ENCODE data around the gene RHOT2.

Gene RHOT2

DNA sequence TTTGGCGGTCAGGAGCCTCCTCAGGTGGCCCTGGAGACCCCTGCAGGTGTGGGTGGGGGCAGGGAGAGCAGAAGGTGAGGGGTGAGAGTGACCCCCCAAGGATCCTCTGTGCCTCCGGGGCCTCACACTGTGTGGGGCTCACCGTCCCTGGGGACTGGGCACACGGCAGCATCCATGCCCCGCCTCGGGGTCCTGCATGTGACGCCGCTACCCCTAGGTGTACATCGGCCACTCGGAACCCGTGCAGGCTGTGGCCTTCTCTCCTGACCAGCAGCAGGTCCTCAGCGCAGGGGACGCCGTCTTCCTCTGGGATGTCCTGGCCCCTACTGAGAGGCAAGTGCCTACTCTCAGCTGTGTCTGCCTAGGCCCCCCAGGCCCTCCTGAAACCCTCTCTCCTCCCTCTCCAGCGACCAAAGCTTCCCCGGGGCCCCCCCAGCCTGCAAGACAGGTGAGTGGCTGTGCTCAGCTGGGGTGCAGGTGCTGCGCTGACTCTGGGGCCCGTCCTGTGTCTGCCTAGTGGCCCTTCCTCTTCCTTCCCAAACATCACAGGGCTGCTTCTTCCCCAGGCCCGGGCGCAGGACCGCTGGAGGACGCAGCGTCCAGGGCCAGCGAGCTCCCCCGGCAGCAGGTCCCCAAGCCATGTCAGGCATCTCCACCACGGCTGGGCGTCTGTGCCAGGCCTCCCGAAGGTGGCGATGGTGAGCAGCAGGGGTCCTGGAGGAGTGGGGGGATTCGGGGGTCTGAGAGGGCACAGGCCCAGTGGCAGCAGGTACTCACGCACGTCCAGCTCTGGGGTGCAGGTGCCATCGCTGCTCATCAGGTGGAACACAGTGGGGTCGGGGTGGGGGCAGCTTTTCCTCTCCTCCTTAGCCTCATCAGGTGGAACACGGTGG lies 9.0 kb upstream of the RHOT2 start:
- CTCF ChIA-PET = interaction anchor here (0.7 to 2.7 kb wide), 9 partner anchors 9 to 267 kb away, joined by 3 to 16 read pairs (median 3); partner anchors contain the start of genes METTL26 and WDR90
- POLR2A ChIA-PET = interaction anchor here (0.6 kb wide), 1 partner anchor 76 kb away, joined by 3 read pairs; no protein-coding TSS in a partner anchor
- no peak overlapping the region for H3K27ac ChIP-seq (ENCODE audit: insufficient read depth in 1 of 2, low read depth in 1 of 2, low read length in 2 of 2, poor library complexity in 1 of 2, severe bottlenecking in 2 of 2)
- DNase-seq = no peak
- H3K9me3 ChIP-seq (ENCODE audit: control extremely low read depth in 1 of 5, control insufficient read depth in 4 of 5, insufficient read depth in 2 of 5, low read depth in 1 of 5, low read length in 4 of 5) = no peaks in the 10 kb centered on the region
- peaks cover 0 to 19% (median 16%) of the 10 kb centered on the region in 4 experiments for H3K4me1 ChIP-seq (ENCODE audit: control extremely low read depth in 1 of 4, control insufficient read depth in 4 of 4, insufficient read depth in 4 of 4, low read length in 3 of 4)
- no peaks in the 10 kb centered on the region for H3K27me3 ChIP-seq (replicated peaks in 2 of 5; ENCODE audit: control insufficient read depth in 4 of 5, insufficient read depth in 5 of 5, low read length in 4 of 5)
- 98% methylated on average over 32 of the region's 35 CpGs for WGBS (ENCODE audit: insufficient coverage)
- no peak overlapping the region for H3K4me3 ChIP-seq (ENCODE audit: control insufficient read depth in 1 of 7, extremely low read depth in 1 of 7, insufficient read depth in 4 of 7, low read depth in 2 of 7, low read length in 6 of 7)
- peaks cover 0 to 49% (median 17%) of the 10 kb centered on the region in 4 experiments for H3K36me3 ChIP-seq (ENCODE audit: control insufficient read depth in 4 of 4, insufficient read depth in 4 of 4, low read length in 3 of 4)

DNA sequence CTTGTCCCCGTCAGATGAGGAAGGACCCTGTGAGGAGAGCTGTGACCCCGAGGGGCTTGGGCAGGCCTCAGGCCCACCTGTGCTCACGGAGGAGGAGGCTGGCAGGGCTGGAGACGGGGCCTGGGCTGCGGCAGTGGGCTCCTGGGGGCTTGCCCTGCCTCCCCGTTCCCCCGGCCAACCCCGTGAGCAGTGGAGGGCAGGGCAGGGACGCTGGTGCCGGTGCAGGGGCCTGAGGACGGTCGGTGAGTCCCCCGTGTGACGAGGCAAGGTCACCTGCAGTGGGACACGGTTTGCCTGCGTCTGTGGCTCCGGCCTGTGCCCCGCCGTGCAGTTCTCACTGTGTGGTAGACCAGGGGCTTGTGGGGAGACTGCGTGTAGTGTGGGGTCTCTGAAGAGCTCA lies 8.3 kb upstream of the RHOT2 start:
- WGBS (ENCODE audit: insufficient coverage) = 97% methylated on average over 19 of the region's 20 CpGs
- Histone ChIP-seq H3K9me3 (ENCODE audit: control extremely low read depth in 1 of 5, control insufficient read depth in 4 of 5, insufficient read depth in 2 of 5, low read depth in 1 of 5, low read length in 4 of 5) (no peaks in the 10 kb centered on the region), H3K36me3 (ENCODE audit: control insufficient read depth in 4 of 4, insufficient read depth in 4 of 4, low read length in 3 of 4) (peaks cover 0 to 47% (median 17%) of the 10 kb centered on the region in 4 experiments), H3K27ac (ENCODE audit: insufficient read depth in 1 of 2, low read depth in 1 of 2, low read length in 2 of 2, poor library complexity in 1 of 2, severe bottlenecking in 2 of 2) (no peak overlapping the region), H3K27me3 (replicated peaks in 2 of 5; ENCODE audit: control insufficient read depth in 4 of 5, insufficient read depth in 5 of 5, low read length in 4 of 5) (no peaks in the 10 kb centered on the region), H3K4me1 (ENCODE audit: control extremely low read depth in 1 of 4, control insufficient read depth in 4 of 4, insufficient read depth in 4 of 4, low read length in 3 of 4) (peaks cover 0 to 19% (median 16%) of the 10 kb centered on the region in 4 experiments), H3K4me3 (ENCODE audit: control insufficient read depth in 1 of 7, extremely low read depth in 1 of 7, insufficient read depth in 4 of 7, low read depth in 2 of 7, low read length in 6 of 7) (no peak overlapping the region)
- POLR2A ChIA-PET = interaction anchor here (1.4 kb wide), 1 partner anchor 9 kb away, joined by 3 read pairs; no protein-coding TSS in a partner anchor
- DNase-seq = no peak
- CTCF ChIA-PET = interaction anchor here (0.7 to 2.7 kb wide), 13 partner anchors 9 to 268 kb away, joined by 3 to 16 read pairs (median 3); partner anchors contain the start of genes METTL26 and WDR90

DNA sequence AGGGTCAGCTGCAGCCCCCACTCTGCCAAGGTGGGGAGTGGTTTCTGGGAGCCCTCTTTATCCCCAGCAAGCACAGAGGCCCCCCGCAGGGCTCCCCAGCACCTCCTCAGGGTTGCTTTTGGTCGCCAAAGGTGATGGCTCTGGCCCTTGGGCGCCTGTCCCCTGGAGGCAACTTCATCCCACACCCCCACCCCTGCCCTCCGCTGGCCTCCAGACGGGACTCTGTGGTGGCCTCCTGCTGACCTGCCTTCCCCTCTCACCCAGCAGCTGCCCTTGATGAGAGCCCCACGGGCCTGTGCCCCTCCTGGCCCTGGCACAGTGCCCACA lies 7.8 kb upstream of the RHOT2 start:
- peaks cover 0 to 19% (median 16%) of the 10 kb centered on the region in 4 experiments for H3K4me1 ChIP-seq (ENCODE audit: control extremely low read depth in 1 of 4, control insufficient read depth in 4 of 4, insufficient read depth in 4 of 4, low read length in 3 of 4)
- H3K36me3 ChIP-seq (ENCODE audit: control insufficient read depth in 4 of 4, insufficient read depth in 4 of 4, low read length in 3 of 4) = peaks cover 0 to 44% (median 17%) of the 10 kb centered on the region in 4 experiments
- H3K4me3 ChIP-seq (ENCODE audit: control insufficient read depth in 1 of 7, extremely low read depth in 1 of 7, insufficient read depth in 4 of 7, low read depth in 2 of 7, low read length in 6 of 7) = peak overlapping the region in 4 of 7 experiments; percentile 15 to 74 (median 56)
- no peak overlapping the region for H3K27ac ChIP-seq (ENCODE audit: insufficient read depth in 1 of 2, low read depth in 1 of 2, low read length in 2 of 2, poor library complexity in 1 of 2, severe bottlenecking in 2 of 2)
- DNase-seq = no peak
- no peaks in the 10 kb centered on the region for H3K27me3 ChIP-seq (replicated peaks in 2 of 5; ENCODE audit: control insufficient read depth in 4 of 5, insufficient read depth in 5 of 5, low read length in 4 of 5)
- WGBS (ENCODE audit: insufficient coverage) = 90% methylated on average over 2 of the region's 6 CpGs
- no peaks in the 10 kb centered on the region for H3K9me3 ChIP-seq (ENCODE audit: control extremely low read depth in 1 of 5, control insufficient read depth in 4 of 5, insufficient read depth in 2 of 5, low read depth in 1 of 5, low read length in 4 of 5)
- CTCF ChIA-PET = interaction anchor here (0.7 to 2.7 kb wide), 14 partner anchors 10 to 268 kb away, joined by 3 to 16 read pairs (median 4); partner anchors contain the start of genes METTL26, RHBDL1 and WDR90
- POLR2A ChIA-PET = interaction anchor here (1.1 to 1.4 kb wide), 2 partner anchors 9 to 23 kb away, joined by 3 read pairs; no protein-coding TSS in a partner anchor

DNA sequence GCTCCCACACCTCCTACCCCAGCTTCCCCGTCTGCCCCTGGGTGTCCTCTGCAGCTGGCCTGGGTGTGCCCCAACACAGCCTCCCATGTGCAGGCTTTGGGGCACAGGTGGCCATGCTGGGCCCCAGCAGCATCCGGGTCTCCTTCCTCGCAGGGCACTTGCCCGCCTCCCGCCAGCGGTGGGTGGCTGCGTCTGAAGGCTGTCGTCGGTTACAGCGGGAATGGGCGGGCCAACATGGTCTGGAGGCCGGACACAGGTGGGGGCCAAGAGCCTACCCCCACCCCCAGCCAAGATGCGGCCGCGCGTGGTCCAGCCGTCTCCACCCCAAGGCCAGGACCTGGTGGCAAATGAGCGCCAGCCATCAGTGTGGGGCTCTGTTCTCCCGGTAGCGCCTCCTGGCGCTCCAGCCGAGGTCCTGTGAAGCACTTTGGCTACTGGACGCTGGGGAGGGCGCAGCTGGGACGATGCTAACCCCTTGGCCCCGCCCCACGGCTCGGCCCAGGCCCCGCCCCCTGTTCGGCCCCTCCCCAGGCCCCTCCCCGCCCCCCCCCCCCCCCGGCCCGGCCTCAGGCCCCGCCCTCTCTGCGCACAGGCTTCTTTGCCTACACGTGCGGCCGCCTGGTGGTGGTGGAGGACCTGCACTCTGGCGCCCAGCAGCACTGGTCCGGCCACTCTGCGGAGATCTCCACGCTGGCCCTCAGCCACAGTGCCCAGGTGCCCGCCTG lies 7.3 kb upstream of the RHOT2 start:
- Histone ChIP-seq H3K27ac (ENCODE audit: insufficient read depth in 1 of 2, low read depth in 1 of 2, low read length in 2 of 2, poor library complexity in 1 of 2, severe bottlenecking in 2 of 2) (peak overlapping the region in 1 of 2 experiments; percentile 1), H3K4me1 (ENCODE audit: control extremely low read depth in 1 of 4, control insufficient read depth in 4 of 4, insufficient read depth in 4 of 4, low read length in 3 of 4) (peaks cover 0 to 19% (median 16%) of the 10 kb centered on the region in 4 experiments), H3K9me3 (ENCODE audit: control extremely low read depth in 1 of 5, control insufficient read depth in 4 of 5, insufficient read depth in 2 of 5, low read depth in 1 of 5, low read length in 4 of 5) (no peaks in the 10 kb centered on the region), H3K4me3 (ENCODE audit: control insufficient read depth in 1 of 7, extremely low read depth in 1 of 7, insufficient read depth in 4 of 7, low read depth in 2 of 7, low read length in 6 of 7) (peak overlapping the region in 4 of 7 experiments; percentile 15 to 74 (median 56)), H3K27me3 (replicated peaks in 2 of 5; ENCODE audit: control insufficient read depth in 4 of 5, insufficient read depth in 5 of 5, low read length in 4 of 5) (no peaks in the 10 kb centered on the region), H3K36me3 (ENCODE audit: control insufficient read depth in 4 of 4, insufficient read depth in 4 of 4, low read length in 3 of 4) (peaks cover 0 to 38% (median 14%) of the 10 kb centered on the region in 4 experiments)
- DNase-seq = peak; percentile 83 to 93 (median 90)
- POLR2A ChIA-PET = interaction anchor here (1.1 to 1.4 kb wide), 2 partner anchors 10 to 24 kb away, joined by 3 read pairs; no protein-coding TSS in a partner anchor
- CTCF ChIA-PET = interaction anchor here (0.6 to 2.7 kb wide), 16 partner anchors 10 to 269 kb away, joined by 3 to 16 read pairs (median 4); partner anchors contain the start of genes METTL26, RHBDL1 and WDR90
- WGBS (ENCODE audit: insufficient coverage) = 19% methylated on average over 25 of the region's 43 CpGs

DNA sequence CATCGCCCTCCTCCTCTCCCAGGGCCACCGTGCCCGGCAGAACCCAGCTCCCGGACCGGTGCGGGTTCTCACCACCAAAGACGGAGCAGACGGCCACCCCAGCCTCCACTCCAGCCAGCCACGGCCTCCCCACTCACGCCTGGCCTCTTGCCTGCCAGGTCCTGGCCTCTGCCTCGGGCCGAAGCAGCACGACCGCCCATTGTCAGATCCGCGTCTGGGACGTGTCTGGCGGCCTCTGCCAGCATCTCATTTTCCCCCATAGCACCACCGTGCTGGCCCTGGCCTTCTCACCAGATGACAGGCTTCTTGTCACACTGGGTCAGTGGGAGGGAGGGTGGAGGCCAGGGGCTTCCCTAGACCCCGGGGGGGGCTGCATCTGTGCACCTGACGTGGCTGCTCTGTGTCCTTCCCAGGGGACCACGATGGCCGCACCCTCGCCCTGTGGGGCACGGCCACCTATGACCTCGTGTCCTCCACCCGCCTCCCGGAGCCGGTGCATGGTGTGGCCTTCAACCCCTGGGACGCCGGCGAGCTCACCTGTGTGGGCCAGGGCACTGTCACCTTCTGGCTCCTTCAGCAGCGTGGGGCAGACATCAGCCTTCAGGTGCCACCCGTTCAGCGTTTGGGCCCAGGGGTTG lies 6.6 kb upstream of the RHOT2 start:
- peak overlapping the region in 1 of 2 experiments; percentile 1 for H3K27ac ChIP-seq (ENCODE audit: insufficient read depth in 1 of 2, low read depth in 1 of 2, low read length in 2 of 2, poor library complexity in 1 of 2, severe bottlenecking in 2 of 2)
- no peaks in the 10 kb centered on the region for H3K27me3 ChIP-seq (replicated peaks in 2 of 5; ENCODE audit: control insufficient read depth in 4 of 5, insufficient read depth in 5 of 5, low read length in 4 of 5)
- H3K9me3 ChIP-seq (ENCODE audit: control extremely low read depth in 1 of 5, control insufficient read depth in 4 of 5, insufficient read depth in 2 of 5, low read depth in 1 of 5, low read length in 4 of 5) = no peaks in the 10 kb centered on the region
- WGBS (ENCODE audit: insufficient coverage) = 81% methylated on average over 28 of the region's 35 CpGs
- H3K36me3 ChIP-seq (ENCODE audit: control insufficient read depth in 4 of 4, insufficient read depth in 4 of 4, low read length in 3 of 4) = peaks cover 0 to 36% (median 14%) of the 10 kb centered on the region in 4 experiments
- no peak for DNase-seq
- peaks cover 0 to 19% (median 16%) of the 10 kb centered on the region in 4 experiments for H3K4me1 ChIP-seq (ENCODE audit: control extremely low read depth in 1 of 4, control insufficient read depth in 4 of 4, insufficient read depth in 4 of 4, low read length in 3 of 4)
- ChIA-PET POLR2A (interaction anchor here (1.1 to 1.4 kb wide), 2 partner anchors 11 to 25 kb away, joined by 3 read pairs; no protein-coding TSS in a partner anchor), CTCF (interaction anchor here (0.6 to 1.7 kb wide), 10 partner anchors 10 to 86 kb away, joined by 3 to 6 read pairs (median 4); partner anchors contain the start of gene RHBDL1)
- H3K4me3 ChIP-seq (ENCODE audit: control insufficient read depth in 1 of 7, extremely low read depth in 1 of 7, insufficient read depth in 4 of 7, low read depth in 2 of 7, low read length in 6 of 7) = peak overlapping the region in 2 of 7 experiments; percentile 26 to 42

DNA sequence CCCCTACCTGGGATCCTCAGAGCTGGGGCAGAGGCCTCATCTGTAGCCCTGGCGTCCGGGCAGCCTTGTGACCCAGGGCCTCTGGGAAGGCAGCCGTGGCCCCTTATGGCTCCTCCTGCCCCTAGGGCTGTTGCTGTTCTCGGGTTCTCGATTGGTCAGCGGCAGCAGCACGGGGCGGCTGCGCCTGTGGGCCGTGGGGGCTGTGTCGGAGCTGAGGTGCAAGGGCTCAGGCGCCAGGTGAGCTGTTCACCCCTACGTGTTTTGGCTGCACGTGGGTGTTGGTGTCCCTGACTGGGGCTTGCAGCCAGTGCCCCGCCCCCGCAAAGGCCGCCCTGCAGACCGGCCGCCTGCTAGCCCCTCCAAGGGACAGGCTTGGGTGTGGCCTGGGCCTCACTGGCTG lies 5.8 kb upstream of the RHOT2 start:
- H3K36me3 ChIP-seq (ENCODE audit: control insufficient read depth in 4 of 4, insufficient read depth in 4 of 4, low read length in 3 of 4) = peaks cover 0 to 39% (median 12%) of the 10 kb centered on the region in 4 experiments
- H3K27me3 ChIP-seq (replicated peaks in 2 of 5; ENCODE audit: control insufficient read depth in 4 of 5, insufficient read depth in 5 of 5, low read length in 4 of 5) = no peaks in the 10 kb centered on the region
- no peak overlapping the region for H3K4me3 ChIP-seq (ENCODE audit: control insufficient read depth in 1 of 7, extremely low read depth in 1 of 7, insufficient read depth in 4 of 7, low read depth in 2 of 7, low read length in 6 of 7)
- DNase-seq = no peak
- no peak overlapping the region for H3K27ac ChIP-seq (ENCODE audit: insufficient read depth in 1 of 2, low read depth in 1 of 2, low read length in 2 of 2, poor library complexity in 1 of 2, severe bottlenecking in 2 of 2)
- H3K4me1 ChIP-seq (ENCODE audit: control extremely low read depth in 1 of 4, control insufficient read depth in 4 of 4, insufficient read depth in 4 of 4, low read length in 3 of 4) = peaks cover 0 to 19% (median 16%) of the 10 kb centered on the region in 4 experiments
- CTCF ChIA-PET = interaction anchor here (0.8 to 1.7 kb wide), 7 partner anchors 9 to 87 kb away, joined by 3 to 5 read pairs (median 4); no protein-coding TSS in a partner anchor
- no peaks in the 10 kb centered on the region for H3K9me3 ChIP-seq (ENCODE audit: control extremely low read depth in 1 of 5, control insufficient read depth in 4 of 5, insufficient read depth in 2 of 5, low read depth in 1 of 5, low read length in 4 of 5)
- POLR2A ChIA-PET = no interaction called here
- over 99% methylated on average over 19 of the region's 19 CpGs for WGBS (ENCODE audit: insufficient coverage)
